ENCODE measurements around the gene TXLNG. TPM values are rescaled to one million over a fixed set of nuclear protein-coding genes. Genes with fewer than 3 reads are reported as not detected.
"Not testable (repeated sequence)": the region's sequence is repeated elsewhere in the genome, so short reads cannot be mapped to it uniquely, and the experiment has no call there.

Gene TXLNG
- total RNA-seq, 2 donors from 2014 or later, result 10.9 to 12.9 TPM

DNA sequence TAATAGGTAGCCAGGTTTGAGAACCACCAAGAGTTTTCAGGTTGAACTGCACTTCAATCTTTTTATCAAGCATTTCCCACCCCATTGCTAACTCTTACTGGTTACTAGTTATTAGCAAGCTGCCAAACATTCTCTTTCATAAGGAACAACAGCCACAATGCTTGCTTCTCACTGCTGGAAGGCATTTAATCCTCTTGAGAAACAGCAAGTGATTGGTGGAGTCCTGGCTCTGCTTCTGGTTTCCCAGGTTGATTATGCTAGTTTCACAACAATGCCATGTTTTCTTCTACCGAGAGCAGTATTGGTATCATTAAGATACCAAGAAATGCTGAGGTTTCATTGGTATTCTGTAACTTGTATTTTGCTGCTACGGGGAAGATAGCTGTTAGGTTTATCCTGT is 32.2 kb upstream of the TXLNG start:
- Histone ChIP-seq H3K4me3 (no peak overlapping the region), H3K27ac (no peak overlapping the region), H3K36me3 (replicated peaks in 1 of 2; ENCODE audit: insufficient read depth in 1 of 2, low read depth in 2 of 2) (no peaks in the 10 kb centered on the region), H3K4me1 (no peaks in the 10 kb centered on the region), H3K27me3 (no peaks in the 10 kb centered on the region), H3K9me3 (no peaks in the 10 kb centered on the region)
- WGBS, 2 donors, result 100% methylated on average over 2 of the region's 2 CpGs
- intact Hi-C loops (cut with DNase I), result no loop called here
- DNase-seq (no peak), ATAC-seq (no peak)
- TF ChIP-seq POLR2A (IDR thresholded peaks at IDR 0.05), result no peak
- TF ChIP-seq, protein P1, sequence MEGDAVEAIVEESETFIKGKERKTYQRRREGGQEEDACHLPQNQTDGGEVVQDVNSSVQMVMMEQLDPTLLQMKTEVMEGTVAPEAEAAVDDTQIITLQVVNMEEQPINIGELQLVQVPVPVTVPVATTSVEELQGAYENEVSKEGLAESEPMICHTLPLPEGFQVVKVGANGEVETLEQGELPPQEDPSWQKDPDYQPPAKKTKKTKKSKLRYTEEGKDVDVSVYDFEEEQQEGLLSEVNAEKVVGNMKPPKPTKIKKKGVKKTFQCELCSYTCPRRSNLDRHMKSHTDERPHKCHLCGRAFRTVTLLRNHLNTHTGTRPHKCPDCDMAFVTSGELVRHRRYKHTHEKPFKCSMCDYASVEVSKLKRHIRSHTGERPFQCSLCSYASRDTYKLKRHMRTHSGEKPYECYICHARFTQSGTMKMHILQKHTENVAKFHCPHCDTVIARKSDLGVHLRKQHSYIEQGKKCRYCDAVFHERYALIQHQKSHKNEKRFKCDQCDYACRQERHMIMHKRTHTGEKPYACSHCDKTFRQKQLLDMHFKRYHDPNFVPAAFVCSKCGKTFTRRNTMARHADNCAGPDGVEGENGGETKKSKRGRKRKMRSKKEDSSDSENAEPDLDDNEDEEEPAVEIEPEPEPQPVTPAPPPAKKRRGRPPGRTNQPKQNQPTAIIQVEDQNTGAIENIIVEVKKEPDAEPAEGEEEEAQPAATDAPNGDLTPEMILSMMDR (IDR thresholded peaks at IDR 0.05), result no peak

DNA sequence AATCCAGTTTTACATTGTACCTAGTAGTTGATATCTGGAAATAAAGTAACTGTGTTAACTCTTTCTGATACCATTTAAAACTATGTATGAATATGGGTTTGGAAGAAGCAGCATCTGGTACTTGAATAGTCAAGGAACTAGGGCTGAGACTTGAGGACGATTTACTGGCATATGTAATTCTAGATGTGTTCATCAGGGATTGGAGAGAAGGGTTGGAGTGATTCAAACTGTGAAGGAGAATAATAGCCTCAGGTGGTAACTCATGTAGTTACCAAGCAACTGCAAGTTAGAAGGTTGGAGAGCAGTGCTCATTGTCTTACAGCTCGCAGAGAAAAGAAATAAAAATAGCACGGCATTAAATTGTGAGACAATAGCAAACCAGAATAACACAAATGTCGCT is 29.5 kb upstream of the TXLNG start:
- DNase-seq, result no peak
- H3K4me3 ChIP-seq, result no peak overlapping the region
- WGBS, 2 donors, result 87 to 93% methylated on average over 4 of the region's 4 CpGs
- no peak for ATAC-seq
- H3K27me3 ChIP-seq, result no peaks in the 10 kb centered on the region
- no peak overlapping the region for H3K27ac ChIP-seq
- H3K4me1 ChIP-seq, result no peaks in the 10 kb centered on the region
- intact Hi-C loops (cut with DNase I), result no loop called here
- no peaks in the 10 kb centered on the region for H3K36me3 ChIP-seq (replicated peaks in 1 of 2; ENCODE audit: insufficient read depth in 1 of 2, low read depth in 2 of 2)
- no peak for TF ChIP-seq POLR2A (IDR thresholded peaks at IDR 0.05)
- TF ChIP-seq, protein P1 (IDR thresholded peaks at IDR 0.05), result no peak
- H3K9me3 ChIP-seq, result no peaks in the 10 kb centered on the region

DNA sequence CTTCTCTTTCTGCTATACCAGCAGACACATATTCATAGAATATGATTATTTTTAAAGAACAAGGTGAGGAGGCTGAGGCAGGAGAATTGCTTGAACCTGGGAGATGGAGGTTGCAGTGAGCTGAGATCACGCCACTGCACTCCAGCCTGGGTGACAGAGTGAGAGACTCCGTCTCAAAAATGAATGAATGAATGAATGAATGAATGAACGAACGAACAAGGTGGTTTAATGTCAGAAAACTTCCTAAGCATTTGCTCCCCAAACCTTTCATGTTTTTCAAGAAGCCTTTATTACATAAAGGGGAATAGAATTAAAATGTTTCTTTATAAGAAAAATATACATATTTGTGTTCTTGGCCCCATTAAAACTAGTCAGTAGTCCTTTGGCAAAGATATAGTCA is 24.8 kb upstream of the TXLNG start:
- H3K9me3 ChIP-seq; ATAC-seq; intact Hi-C loops (cut with DNase I); H3K27me3 ChIP-seq; H3K36me3 ChIP-seq (replicated peaks in 1 of 2; ENCODE audit: insufficient read depth in 1 of 2, low read depth in 2 of 2); H3K27ac ChIP-seq; DNase-seq; H3K4me3 ChIP-seq; H3K4me1 ChIP-seq: not testable (repeated sequence)
- 75 to 85% methylated on average over 4 of the region's 4 CpGs for WGBS, 2 donors

DNA sequence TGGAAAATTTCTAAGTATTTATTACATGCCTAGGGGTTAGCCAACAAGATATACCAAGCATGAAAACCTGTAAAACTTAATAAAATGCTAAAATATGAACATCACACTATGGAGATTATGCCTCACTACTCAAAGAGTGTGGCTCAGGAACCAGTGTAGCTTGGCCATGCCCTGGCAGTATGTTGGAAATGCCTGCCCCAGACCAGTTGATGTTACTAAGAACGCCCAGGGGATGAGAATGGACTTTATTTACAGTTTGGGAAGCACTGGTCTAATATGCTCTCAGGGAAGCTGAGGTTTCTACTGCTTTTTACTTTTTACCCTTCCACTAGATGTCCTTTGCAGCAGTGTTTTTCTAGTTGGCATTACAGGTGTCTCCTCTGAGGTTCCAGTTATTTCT is 23.7 kb upstream of the TXLNG start:
- H3K27me3 ChIP-seq, result no peaks in the 10 kb centered on the region
- no peak for ATAC-seq
- DNase-seq, result no peak
- H3K9me3 ChIP-seq, result no peaks in the 10 kb centered on the region
- H3K36me3 ChIP-seq (replicated peaks in 1 of 2; ENCODE audit: insufficient read depth in 1 of 2, low read depth in 2 of 2), result no peaks in the 10 kb centered on the region
- intact Hi-C loops (cut with DNase I), result no loop called here
- no peak overlapping the region for H3K27ac ChIP-seq
- no peak for TF ChIP-seq POLR2A (IDR thresholded peaks at IDR 0.05)
- TF ChIP-seq, protein P1 (IDR thresholded peaks at IDR 0.05), result no peak
- no peaks in the 10 kb centered on the region for H3K4me1 ChIP-seq
- 88 to 90% methylated on average over 1 of the region's 1 CpG for WGBS, 2 donors
- no peak overlapping the region for H3K4me3 ChIP-seq

DNA sequence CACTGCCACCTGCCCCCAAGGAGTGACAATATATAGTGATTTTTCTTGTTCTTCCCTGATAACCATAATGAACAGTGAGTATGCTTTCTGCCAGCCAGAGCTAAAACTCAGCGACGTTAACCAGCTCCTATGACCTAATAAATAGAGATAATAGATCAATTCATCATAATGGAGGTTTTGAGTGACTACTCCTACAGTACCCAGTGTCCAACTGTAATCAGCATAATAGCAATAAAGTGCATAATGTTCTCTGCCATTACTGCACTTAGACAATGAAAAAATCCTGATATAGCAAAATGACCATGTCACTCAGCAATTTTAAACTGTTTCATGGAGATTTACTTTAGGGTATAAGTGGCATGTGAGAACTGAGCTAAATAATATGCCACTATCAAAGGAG is 20.7 kb upstream of the TXLNG start:
- no peaks in the 10 kb centered on the region for H3K36me3 ChIP-seq (replicated peaks in 1 of 2; ENCODE audit: insufficient read depth in 1 of 2, low read depth in 2 of 2)
- no peaks in the 10 kb centered on the region for H3K27me3 ChIP-seq
- no peak for ATAC-seq
- H3K27ac ChIP-seq, result no peak overlapping the region
- no peak for TF ChIP-seq POLR2A (IDR thresholded peaks at IDR 0.05)
- TF ChIP-seq, protein P1 (IDR thresholded peaks at IDR 0.05), result no peak
- no peak overlapping the region for H3K4me3 ChIP-seq
- no peaks in the 10 kb centered on the region for H3K4me1 ChIP-seq
- H3K9me3 ChIP-seq, result no peaks in the 10 kb centered on the region
- no peak for DNase-seq
- 7 to 16% methylated on average over 2 of the region's 2 CpGs for WGBS, 2 donors
- intact Hi-C loops (cut with DNase I), result no loop called here
